Endothelial cell of umbilical vein (primary cell): Measurements from ENCODE around the gene KCNH5. TPM values are rescaled to one million over a fixed set of nuclear protein-coding genes. Genes with fewer than 3 reads are reported as not detected.

Experiments
- BruUV-seq: library from RNA; stranded (reverse); fragments of 400-500 nt; replicated peaks from 2 replicates; lab custom pipeline; 2021; lab: Mats Ljungman, UMichigan
- CTCF ChIA-PET: fragments of 300-600, 350-600 bp; sonication (Branson Sonifier 250); formaldehyde crosslinking; loops from one replicate; lab custom pipeline; 2021; ENCODE audit warnings: antibody characterized with exemption, inconsistent platforms; lab: Charles Lee
- POLR2A ChIA-PET: fragments of 300-600, 350-600 bp; sonication (Branson Sonifier 250); formaldehyde crosslinking; loops from one replicate; lab custom pipeline; 2021; ENCODE audit warnings: antibody characterized with exemption, inconsistent platforms; lab: Charles Lee
- DNase-seq: peaks from one replicate; pipeline ENCODE4 v3.0.0-alpha.2; 2011; ENCODE audit warnings: low read depth, low spot score
- FAIRE-seq: peaks from 2 replicates; lab custom pipeline; 2011; peaks lifted over from hg19 to GRCh38; lab: Jason Lieb, UNC
- H2AFZ ChIP-seq: 2 replicates; pipeline ENCODE4 v1.6.0; 2012; ENCODE audit warnings: low read depth, low read length, control low read depth, inconsistent platforms
- H3K27ac ChIP-seq: 2 replicates; pipeline ENCODE4 v1.5.1; 2011; ENCODE audit warnings: low read depth, mild to moderate bottlenecking, control low read depth, low read length, moderate library complexity; ENCODE audit not compliant: insufficient read depth
- H3K27me3 ChIP-seq, 2 experiments: 2 replicates each; pipeline versions ENCODE4 v1.6.0 to v1.6.1; 2011; ENCODE audit warnings: low read length in 2 of 2, mixed read lengths in 1 of 2; ENCODE audit not compliant: control insufficient read depth in 2 of 2, insufficient read depth in 2 of 2
- H3K36me3 ChIP-seq, 2 experiments: 2 replicates in 1 of 2; 3 replicates in 1 of 2; pipeline ENCODE4 v1.5.1; 2011; ENCODE audit warnings: low read length in 2 of 2, mild to moderate bottlenecking in 1 of 2, moderate library complexity in 1 of 2; ENCODE audit not compliant: control insufficient read depth in 2 of 2, insufficient read depth in 2 of 2; ENCODE audit errors: extremely low read depth in 1 of 2
- H3K4me1 ChIP-seq: 3 replicates; pipeline ENCODE4 v1.5.1; 2011; ENCODE audit warnings: mild to moderate bottlenecking, low read length; ENCODE audit not compliant: control insufficient read depth, insufficient read depth; ENCODE audit errors: extremely low read depth
- H3K4me2 ChIP-seq: 2 replicates; pipeline ENCODE4 v1.6.1; 2011; ENCODE audit warnings: low read length, control low read depth, mixed read lengths; ENCODE audit not compliant: insufficient read depth
- H3K4me3 ChIP-seq, 3 experiments: fragments of 200-600 bp in 1 of 3; sonication (generic), shearing (Covaris generic) in 1 of 3; replicated peaks in 1 of 3; 2 replicates each; pipeline ENCODE4 v1.5.1; 2011 to 2016; ENCODE audit warnings: control low read depth in 3 of 3, low read length in 3 of 3, mild to moderate bottlenecking in 2 of 3, inconsistent platforms in 1 of 3, low read depth in 1 of 3, moderate library complexity in 1 of 3; ENCODE audit not compliant: insufficient read depth in 1 of 3
- H3K79me2 ChIP-seq: 2 replicates; pipeline ENCODE4 v1.6.0; 2012; ENCODE audit warnings: low read length, inconsistent platforms; ENCODE audit not compliant: control insufficient read depth, insufficient read depth
- H3K9ac ChIP-seq: replicated peaks from 2 replicates; pipeline ENCODE3; 2011; ENCODE audit warnings: low read length, control low read depth; ENCODE audit not compliant: insufficient read depth; ENCODE audit errors: extremely low read depth
- H3K9me1 ChIP-seq: replicated peaks from 3 replicates; pipeline ENCODE4 v1.6.0; 2011; ENCODE audit warnings: mild to moderate bottlenecking, low read length; ENCODE audit not compliant: control insufficient read depth, insufficient read depth; ENCODE audit errors: extremely low read depth
- H3K9me3 ChIP-seq: replicated peaks from 2 replicates; pipeline ENCODE4 v1.5.1; 2012; ENCODE audit warnings: low read length, inconsistent platforms; ENCODE audit not compliant: control insufficient read depth, insufficient read depth
- H4K20me1 ChIP-seq: replicated peaks from 2 replicates; pipeline ENCODE3; 2011; ENCODE audit warnings: mild to moderate bottlenecking, low read length; ENCODE audit not compliant: control insufficient read depth, insufficient read depth; ENCODE audit errors: extremely low read depth
- CTCF ChIP-seq, 2 donors: IDR thresholded peaks; 1 replicate in 1 of 2; 2 replicates in 1 of 2; pipeline ENCODE4 v1.5.1; 2011; ENCODE audit warnings: low read length in 2 of 2, mild to moderate bottlenecking in 2 of 2, moderate library complexity in 2 of 2, control low read depth in 1 of 2, inconsistent platforms in 1 of 2, low read depth in 1 of 2; ENCODE audit not compliant: insufficient read depth in 1 of 2; ENCODE audit errors: extremely low read depth in 1 of 2
- EZH2 ChIP-seq: IDR thresholded peaks from 2 replicates; pipeline ENCODE4 v1.6.1; 2012; ENCODE audit warnings: borderline replicate concordance, low read depth, mild to moderate bottlenecking, moderate library complexity, low read length, inconsistent platforms; ENCODE audit not compliant: severe bottlenecking
- FOS ChIP-seq: IDR thresholded peaks from 2 replicates; pipeline ENCODE4 v1.6.1; 2011; ENCODE audit warnings: mild to moderate bottlenecking, low read length, moderate library complexity, borderline replicate concordance; ENCODE audit not compliant: insufficient read depth
- GATA2 ChIP-seq: IDR thresholded peaks from 2 replicates; pipeline ENCODE4 v1.7.0; 2011; ENCODE audit warnings: low read depth, mild to moderate bottlenecking, moderate library complexity, mixed read lengths, low read length; ENCODE audit not compliant: insufficient read length, insufficient read depth
- JUN ChIP-seq: IDR thresholded peaks from 2 replicates; pipeline ENCODE4 v1.6.1; 2011; ENCODE audit warnings: borderline replicate concordance, low read depth; ENCODE audit not compliant: insufficient read length, insufficient read depth
- MAX ChIP-seq: IDR thresholded peaks from 2 replicates; pipeline ENCODE4 v1.6.1; 2011; ENCODE audit not compliant: insufficient read depth, insufficient read length
- MYC ChIP-seq: IDR thresholded peaks from one replicate; pipeline ENCODE4 v1.6.1; 2011; ENCODE audit warnings: mild to moderate bottlenecking, low read depth, low read length
- POLR2A ChIP-seq: IDR thresholded peaks from 2 replicates; pipeline ENCODE4 v1.6.1; 2012; ENCODE audit warnings: low read depth, mild to moderate bottlenecking, control low read depth, low read length
- POLR2AphosphoS5 ChIP-seq: IDR thresholded peaks from 2 replicates; pipeline ENCODE4 v1.6.1; 2012; ENCODE audit warnings: low read depth, mild to moderate bottlenecking, control low read depth, low read length, moderate library complexity; ENCODE audit not compliant: insufficient read depth
- dilution Hi-C: fragments of 300-500 bp; cut with MboI; formaldehyde crosslinking; loops from one replicate; pipeline ENCODE4 v1.15.0; 2019; ENCODE audit warnings: low sequenced_read_pairs; ENCODE audit not compliant: extremely low pct_ligation_motif_present
- intact Hi-C: fragments of 100-400 bp; cut with micrococcal nuclease; formaldehyde crosslinking; loops from one replicate; pipeline ENCODE4 v1.10.0; 2022
- polyA plus RNA-seq, 4 experiments: library from polyadenylated mRNA; depleted of rRNA in 3 of 4; stranded (reverse) in 3 of 4; unstranded in 1 of 4; fragments of >200 nt; gene quantifications; 2 replicates each; pipeline versions ENCODE4 v1.2.1 to v1.2.3, GENCODE V29; 2011 to 2012; ENCODE audit warnings: missing spikeins in 1 of 4
- total RNA-seq: library from RNA; stranded (reverse); gene quantifications from 2 replicates; pipeline ENCODE4 v1.2.3, GENCODE V29; 2021

Gene KCNH5
- total and polyA plus RNA-seq, 2 donors (not counting 3 experiments of a cell fraction or from before 2014, with no cell fraction given) = not detected

- Histone ChIP-seq H3K9me1 (no peaks in the 10 kb centered on the region), H2AFZ (no peak overlapping the region), H4K20me1 (no peaks in the 10 kb centered on the region), H3K27me3 (no peaks in the 10 kb centered on the region), H3K9me3 (no peaks in the 10 kb centered on the region), H3K4me3 (no peak overlapping the region), H3K79me2 (no peaks in the 10 kb centered on the region), H3K4me1 (no peaks in the 10 kb centered on the region), H3K27ac (no peak overlapping the region), H3K9ac (no peak overlapping the region), H3K4me2 (no peak overlapping the region), H3K36me3 (no peaks in the 10 kb centered on the region)
- dilution Hi-C loops (no loop called here), intact Hi-C loops (no loop called here)
- ChIA-PET POLR2A (no interaction called here), CTCF (no interaction called here)
- BruUV-seq = no TSS peak
- DNase-seq (no peak), FAIRE-seq (no peak)
- TF ChIP-seq POLR2A = no peak
- TF ChIP-seq GATA2 = no peak
- no peak for TF ChIP-seq FOS
- no peak for TF ChIP-seq POLR2AphosphoS5
- no peak for TF ChIP-seq JUN
- TF ChIP-seq CTCF (IDR thresholded peaks at IDR 0.05; ENCODE audit: extremely low read depth in 1 of 2, insufficient read depth in 1 of 2, low read depth in 1 of 2, low read length in 2 of 2) = no peak
- no peak for TF ChIP-seq MYC
- TF ChIP-seq MAX = no peak
- TF ChIP-seq EZH2 = no peak
These were observed 131.2 kb downstream of the KCNH5 start for GRCh38 chr14:62914025-62914424.
